ENCODE measurements around the gene FOXP1.

DNA sequence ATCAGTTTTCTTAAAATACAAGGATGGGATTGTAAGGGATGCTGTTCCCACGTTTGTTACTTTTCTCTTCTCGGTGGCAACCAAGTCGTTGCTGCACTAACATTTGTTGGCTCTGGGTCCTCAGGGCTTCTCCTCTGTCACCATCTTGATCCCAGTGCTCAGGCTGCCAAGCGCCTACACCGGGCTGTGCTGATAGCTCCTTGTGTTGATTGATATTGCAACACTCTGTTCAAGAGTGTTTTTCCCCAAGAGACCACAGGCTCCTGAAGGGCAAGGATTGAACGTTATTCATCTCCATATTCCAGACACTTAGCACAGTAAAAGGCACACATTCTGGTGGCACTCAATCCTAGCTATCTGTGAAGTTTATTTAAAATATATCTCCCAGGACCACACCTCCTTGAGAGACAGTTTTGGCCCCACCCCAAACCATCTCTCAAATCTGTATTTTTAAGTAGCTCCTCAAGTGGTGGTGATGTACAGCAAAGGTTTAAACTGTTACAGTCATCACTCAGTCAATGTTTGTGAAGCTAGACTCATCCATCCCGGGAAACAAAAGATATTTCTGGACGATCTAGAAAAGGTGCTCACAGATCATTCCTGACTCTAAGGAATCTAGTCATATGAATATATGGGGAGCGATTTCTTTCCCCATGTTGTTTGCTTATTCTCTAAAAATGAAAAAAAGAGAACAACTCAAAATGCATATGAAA is 38.5 kb upstream of the FOXP1 start:
- TF ChIP-seq CTCF (CRISPR knock-in tag; IDR thresholded peaks at IDR 0.05) = no peak
- no peak for TF ChIP-seq PBX3 (CRISPR knock-in tag; IDR thresholded peaks at IDR 0.05; ENCODE audit: borderline replicate concordance)
- TF ChIP-seq STAT6 (CRISPR knock-in tag; IDR thresholded peaks at IDR 0.05; ENCODE audit: borderline replicate concordance) = no peak
